Activated CD8-positive, alpha-beta memory T cell treated with anti-CD3 and anti-CD28 coated beads, Interleukin-2, amount 50 U/mL, for 24 hours (primary cell): ENCODE results near the gene NEK6.

Experiments
- DNase-seq: peaks from one replicate; pipeline ENCODE4 v3.0.0-alpha.2; 2020; ENCODE audit errors: extremely low read depth

NEK6 gene

DNA sequence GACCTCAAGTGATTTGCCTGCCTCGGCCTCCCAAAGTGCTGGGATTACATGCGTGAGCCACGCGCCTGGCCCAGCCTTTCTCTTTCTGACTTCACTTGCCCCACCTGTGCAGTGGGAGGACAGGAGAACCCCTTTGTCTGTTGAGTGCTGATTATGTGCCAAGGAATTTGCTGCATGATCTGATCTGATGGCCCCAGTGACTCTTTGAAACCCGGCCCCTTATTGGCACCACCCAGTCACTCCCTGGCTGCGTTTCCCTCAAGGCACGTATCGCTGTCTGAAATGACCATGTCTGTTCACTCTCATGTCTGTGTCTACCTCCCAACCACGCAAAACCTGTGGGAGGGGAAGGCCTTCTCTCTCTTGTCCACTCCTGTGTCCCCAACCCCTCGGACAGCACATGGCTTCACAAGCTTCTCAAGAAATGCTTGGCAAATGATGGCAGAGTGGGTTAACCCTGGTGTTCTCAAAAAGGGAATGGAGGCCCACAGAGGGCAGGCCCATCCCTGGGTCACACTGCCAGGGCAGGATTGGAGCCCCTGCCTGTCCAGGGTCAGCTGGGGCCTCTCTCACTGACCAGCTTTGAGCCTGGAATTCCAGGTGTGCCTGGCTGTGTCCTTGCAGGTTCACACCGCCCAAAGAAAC is 21.9 kb downstream of the NEK6 start:
- no peak for DNase-seq

DNA sequence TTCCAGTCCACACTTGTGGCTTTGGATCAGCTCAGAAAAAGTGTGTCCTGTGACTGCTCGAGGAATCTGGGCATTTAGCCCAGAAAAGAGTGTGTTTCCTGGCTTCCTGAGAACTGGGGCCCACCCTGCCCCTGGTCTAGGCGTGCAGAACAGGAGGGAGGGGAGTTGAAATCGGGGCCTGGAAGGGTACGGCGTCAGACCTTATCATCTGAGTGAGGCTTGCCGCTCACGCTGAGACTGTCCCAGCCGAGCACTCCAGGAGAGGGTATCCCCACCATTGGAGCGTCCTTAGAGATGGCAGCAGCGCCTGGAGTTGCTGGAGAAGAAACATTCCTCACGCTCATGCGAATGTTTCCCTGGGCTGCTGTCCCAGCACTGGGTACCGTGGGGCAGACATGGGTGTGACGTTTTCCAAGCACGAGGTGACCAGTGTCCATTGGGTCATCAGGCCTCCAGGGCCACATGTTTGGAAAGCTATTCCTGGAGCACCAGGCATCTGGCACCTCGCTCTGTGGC is 22.5 kb downstream of the NEK6 start:
- DNase-seq: no peak

DNA sequence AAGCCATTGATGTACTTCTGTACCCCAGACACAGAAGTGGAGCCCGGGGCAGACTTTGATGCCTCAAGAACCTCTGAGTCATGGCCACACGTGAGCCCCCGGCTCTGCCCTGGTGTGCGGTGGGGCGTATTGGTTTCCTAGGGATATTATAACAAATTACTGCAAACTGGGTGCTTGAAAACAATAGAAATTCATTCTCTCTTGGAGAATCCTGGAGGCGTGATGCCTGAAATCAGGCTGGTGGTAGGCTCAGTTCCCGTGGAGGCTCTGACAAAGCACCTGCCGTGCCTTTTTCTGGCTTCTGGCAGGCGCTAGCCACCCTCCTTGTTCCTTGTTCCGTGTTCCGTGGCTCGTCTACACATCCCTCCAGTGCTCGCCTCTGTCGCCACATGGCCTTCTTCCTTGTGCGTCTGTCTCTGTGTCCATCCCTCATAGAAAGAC is 24.2 kb downstream of the NEK6 start:
- DNase-seq: no peak

DNA sequence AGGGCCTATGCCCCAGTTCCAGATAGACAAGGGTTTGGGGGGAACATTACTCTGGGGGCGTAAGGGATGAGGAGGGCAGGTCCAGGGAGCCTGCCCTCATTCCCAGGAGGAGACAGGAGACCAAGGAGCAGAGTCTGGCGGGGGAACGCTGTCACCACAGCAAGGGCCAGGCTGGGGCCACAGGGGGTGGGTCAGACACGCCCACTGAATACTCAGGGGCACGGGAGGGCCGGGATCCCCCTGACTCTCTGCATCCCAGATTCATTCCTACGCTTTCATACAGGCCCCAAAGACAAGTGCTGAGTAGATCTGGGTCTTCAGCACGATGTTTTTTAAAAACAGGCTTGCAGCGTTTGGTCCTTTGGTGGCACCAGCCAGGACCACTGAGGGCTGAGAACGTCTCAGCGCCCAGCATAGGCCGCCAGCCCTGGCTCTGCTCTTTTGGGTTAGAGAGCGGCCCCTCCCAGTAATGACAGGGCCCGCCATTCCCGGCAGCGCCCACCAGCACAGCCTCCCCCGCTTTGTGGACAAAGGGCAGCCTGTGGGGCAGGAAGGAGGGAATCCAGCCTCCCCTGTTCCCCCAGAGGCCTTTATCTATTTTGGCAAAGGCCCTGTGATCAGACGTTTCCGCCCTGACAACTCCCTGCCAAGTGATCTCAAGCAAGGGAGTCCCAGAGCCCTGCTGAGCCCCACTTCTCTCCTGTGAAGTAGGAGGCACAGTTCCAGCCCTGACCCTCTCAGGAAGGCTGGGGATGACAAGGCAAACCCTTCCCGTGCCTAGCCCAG is 24.9 kb downstream of the NEK6 start:
- no peak for DNase-seq

DNA sequence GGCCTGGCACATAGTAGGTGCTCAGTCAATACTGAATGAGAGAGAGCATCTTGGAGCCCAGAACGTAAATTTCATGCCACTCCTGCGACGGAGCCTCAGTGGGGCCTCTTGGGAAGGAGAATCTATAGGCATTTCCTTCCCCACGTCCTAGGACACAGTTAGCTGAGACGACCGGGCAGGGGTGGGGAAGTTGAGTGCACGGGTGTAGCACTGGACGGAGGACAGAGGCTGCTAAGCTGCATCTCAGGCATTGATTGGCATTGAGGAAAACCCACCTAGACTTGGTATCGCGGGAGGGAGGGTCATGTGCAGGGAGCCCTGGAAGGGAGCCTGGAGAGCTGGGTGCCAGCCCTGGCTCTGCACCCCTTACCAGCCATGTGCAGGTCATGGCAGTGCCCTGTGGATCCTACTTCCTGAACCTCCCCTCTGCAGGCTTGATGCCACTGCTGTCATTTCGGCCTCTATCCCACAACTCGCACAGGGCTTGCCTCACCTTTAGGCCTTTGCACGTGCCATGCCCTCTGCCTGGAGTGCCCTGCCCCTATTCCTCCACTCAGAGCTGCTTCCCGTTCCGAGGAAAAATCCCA is 25.6 kb downstream of the NEK6 start:
- DNase-seq: no peak

DNA sequence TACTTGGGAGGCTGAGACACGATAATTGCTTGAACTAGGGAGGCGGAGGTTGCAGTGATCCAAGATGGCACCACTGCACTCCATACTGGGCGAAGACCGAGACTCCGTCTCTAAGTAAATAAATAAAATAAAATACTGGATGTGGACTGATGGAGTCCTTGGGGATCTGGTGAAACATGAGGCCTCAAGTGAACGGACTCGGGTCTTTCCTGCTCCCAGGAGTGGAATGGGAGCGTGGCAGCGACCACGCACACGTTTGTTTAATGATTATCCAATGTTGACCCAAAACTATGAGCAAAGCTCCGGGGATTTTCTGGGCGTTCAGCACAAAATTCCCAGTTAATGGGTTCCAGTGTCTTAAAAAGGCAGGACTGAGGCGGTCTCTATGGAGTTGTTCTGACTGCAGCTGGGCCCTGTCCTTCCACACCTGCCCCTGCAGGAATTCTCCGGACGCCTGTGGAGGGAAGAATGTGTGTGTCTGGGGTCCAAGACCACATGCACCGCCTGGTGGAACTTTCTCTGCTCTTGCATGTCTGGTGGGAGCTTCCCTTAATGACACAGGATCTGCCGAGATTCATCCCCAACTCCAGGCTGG is 26.6 kb downstream of the NEK6 start:
- DNase-seq: no peak

DNA sequence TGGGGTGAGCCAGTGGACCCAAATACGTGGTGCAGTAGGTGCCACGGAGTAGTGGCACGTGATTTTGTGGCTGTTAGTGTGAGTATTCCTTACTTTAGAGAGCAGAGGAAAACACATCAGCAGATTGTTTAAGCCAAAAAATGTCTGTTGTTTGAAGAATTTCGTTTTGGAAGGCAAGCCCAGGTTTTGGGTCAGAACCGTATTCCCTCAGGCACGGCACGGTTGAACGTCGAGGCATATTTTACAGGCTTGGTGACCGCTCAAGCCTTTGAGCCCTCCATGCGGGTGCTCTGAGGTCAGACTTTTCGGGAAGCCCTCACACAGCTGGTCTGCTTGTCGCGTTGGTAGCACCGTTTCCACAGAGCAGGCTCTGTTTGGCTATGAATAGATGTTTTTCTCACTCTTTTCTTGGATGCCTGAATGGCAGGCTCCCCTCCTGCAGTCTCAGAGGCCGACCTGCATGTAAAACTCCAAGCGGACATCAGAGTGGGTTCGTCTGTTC is 27.2 kb downstream of the NEK6 start:
- DNase-seq: no peak

DNA sequence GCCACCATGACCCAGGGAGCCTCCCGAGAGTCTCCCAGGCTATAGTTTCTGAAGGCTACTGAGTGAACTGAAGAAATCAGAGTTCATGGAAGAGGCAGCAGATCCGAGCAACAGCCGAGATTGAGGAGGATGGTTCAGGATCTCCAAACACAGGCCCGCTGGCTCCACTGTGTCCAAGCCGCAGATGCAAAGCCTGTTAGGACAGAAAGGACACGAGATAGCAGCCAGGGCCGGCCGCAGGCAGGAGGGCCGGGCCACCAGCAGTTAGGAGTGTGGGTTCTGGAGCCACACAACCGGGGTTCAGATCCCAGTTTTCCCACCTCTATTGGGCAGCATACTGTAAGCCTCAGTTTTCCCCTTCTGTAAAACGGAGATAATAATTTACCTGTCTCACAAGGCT is 27.7 kb downstream of the NEK6 start:
- DNase-seq: no peak

DNA sequence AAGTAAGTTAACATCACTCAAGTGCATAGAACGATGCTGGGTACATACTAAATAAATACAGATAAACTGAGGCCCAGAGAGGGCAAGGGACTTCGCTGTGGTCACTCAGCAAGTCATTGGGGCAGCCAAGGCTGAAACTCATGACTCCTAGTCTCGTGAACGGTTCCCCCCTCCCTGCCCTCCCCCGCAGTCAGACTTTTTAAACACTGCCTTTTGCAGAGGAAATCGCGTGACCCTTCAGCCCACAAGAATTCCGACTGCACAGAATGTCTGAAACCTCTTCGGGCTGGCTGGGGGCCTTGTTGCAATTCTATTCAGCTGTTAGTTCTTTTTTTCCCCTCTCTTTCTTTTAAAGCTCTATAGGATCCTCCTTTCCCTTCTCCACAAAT is 28.1 kb downstream of the NEK6 start:
- DNase-seq: peak; percentile 23

DNA sequence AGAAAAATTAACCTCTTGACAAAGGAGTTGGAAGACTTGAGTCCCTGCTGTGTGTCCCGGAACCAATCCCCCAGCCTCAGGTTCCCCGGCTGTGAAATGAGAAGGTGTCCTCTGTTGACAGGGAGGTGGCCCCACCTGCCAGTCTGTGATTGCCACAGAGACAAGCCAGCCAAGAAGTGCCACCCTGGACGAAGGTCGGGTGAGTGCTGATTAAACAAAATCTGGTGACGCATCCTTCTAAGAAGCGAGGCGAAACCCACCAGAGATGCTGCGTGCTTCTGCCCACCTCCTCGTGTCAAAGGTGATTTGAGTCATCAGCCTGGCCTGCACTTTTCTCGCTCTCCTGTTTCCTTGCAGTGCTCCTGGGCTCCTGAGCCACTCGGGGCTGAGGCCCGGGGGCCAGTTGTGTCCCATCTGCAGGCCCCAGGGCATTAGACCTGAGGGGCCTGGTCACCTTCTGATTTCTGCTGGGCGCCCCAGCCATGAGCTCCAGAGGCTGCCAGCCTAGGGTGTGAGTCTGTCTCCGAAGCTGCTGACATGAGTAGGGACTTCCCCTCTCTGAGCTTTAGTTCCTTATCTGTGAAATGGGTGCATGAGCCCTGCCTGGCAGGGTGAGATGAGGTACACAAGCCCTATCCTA is 28.7 kb downstream of the NEK6 start:
- DNase-seq: peak; percentile 44

DNA sequence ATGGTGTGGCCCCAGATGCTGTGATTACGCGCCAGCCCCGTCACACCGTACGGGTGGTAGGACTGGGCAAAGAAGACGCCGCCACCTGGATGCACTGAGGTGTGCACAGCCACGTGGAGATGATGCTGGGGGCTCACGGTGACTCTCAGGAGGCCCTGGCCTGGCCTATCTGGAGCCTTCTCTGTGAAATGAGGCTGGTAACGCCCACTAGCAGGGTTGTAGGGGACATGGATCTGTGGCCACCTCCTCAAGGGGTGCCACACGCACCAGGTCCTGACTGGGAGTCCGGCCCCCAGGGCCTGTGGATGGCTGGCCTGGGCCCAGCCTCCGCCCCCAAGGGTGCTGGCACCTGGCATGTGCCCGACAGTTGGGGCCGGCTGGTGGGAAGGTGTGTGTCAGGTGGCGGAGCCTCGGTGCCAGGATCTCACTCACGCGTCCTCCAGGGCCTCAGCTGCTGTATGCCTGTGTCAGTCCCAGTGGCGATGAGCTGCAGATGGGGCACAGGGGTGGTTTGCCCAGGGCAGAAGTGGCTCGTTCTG is 32.4 kb downstream of the NEK6 start:
- DNase-seq: no peak

DNA sequence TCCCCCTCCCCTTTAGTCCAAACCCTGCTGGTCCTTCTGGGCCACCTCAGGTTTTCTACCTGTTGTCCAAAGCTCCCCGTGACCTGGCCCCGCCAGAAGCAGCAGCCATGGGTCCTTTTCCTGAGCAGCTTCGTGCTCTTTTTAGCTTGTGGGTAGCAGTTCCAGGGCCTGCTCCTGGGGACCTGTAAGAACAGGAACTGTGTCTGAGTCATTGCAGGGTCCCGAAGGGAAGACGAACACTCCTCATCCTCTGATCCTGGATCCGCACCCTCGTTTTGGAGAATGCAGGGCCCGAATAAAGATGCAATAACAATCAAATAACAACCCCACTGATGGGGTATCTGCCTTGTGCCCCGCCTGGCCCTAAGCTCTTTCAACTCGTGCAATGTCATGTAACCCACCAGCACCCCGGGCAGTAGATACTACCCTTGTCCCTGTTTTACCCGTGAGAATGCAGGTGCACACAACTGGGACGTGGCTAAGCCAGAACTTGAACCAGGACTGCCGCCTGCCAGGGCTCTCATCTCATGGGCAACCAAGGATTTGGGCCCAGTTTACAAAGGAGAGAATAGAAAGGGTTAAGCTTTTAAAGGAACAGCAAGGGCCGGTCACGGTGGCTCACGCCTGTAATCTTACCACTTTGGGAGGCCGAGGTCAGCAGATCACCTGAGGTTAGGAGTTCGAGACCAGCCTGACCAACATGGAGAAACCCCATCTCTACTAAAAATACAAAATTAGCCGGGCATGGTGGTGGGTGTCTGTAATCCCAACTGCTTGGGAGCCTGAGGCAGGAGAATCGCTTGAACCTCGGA is 33.2 kb downstream of the NEK6 start:
- DNase-seq: no peak

DNA sequence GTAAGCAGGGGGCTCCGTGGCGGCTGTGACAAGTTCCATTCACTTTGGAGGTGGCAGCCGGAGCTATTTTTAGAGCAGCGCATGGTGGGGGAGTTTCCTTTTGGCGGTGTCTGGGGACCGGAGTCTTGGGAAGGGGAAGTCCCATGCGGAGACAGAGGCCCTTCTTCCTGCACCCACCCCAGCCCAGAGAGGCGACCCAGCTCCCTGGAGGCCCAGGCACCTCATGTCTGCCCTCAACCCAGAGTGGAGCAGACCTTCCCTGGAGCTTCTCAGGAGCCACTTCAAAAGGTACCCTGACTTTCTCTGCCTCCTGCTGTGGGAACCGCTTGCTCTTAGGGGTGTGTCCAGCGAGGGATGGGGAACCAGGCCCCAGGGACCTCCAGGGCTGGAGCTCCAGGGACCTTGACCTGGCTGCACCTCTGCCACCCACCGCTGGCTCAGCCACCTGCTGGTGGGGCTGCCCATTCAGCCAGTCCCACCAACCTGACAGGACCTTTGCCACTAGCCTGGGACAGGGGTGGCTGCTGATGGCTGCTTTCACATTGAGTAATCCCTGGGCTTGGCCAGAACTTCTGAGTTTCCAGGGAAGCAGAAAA is 34.1 kb downstream of the NEK6 start:
- DNase-seq: peak; percentile 33

DNA sequence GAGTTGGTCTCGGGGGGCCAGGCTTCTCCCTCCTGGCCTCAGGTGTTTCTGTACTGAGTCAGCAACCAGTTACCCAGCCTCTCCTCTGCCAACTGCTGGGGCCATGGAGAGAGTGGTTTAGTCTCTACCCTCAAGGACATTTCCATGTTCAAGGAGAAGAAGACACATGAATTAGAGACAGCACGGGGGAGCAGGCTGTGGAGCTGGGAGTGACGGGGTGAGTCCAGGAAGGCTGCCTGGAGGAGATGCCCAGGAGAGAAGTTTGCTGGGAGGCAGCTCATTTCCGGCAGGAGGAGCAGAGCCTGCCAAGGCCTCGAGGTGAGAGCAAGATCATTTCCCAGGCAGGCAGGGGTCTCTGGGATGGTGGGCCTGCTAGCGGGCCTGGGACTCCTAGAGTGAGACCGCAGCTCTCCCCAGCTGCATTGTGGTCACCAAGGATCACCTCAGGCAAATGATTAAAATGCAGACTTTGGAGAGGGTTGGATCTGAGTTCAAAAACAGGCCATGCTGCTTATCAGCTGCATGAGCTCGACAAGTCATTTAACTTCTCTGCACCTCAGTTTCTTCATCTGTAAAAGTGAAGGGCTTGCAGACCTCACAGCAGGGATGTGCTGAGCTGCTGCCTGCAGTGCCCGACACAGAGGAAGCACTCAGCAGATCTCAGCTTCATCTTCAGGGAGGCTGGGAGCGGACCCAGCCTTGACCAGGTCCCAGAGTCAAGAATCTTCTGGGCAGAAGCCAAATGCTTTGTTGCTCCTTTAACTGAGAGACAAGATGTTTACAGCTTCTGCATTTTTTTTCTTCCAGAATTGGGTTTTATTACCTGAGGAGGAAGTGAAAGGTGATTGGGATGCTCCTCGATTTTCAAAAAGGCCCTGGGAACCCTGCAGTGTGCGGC is 35.2 kb downstream of the NEK6 start:
- no peak for DNase-seq

DNA sequence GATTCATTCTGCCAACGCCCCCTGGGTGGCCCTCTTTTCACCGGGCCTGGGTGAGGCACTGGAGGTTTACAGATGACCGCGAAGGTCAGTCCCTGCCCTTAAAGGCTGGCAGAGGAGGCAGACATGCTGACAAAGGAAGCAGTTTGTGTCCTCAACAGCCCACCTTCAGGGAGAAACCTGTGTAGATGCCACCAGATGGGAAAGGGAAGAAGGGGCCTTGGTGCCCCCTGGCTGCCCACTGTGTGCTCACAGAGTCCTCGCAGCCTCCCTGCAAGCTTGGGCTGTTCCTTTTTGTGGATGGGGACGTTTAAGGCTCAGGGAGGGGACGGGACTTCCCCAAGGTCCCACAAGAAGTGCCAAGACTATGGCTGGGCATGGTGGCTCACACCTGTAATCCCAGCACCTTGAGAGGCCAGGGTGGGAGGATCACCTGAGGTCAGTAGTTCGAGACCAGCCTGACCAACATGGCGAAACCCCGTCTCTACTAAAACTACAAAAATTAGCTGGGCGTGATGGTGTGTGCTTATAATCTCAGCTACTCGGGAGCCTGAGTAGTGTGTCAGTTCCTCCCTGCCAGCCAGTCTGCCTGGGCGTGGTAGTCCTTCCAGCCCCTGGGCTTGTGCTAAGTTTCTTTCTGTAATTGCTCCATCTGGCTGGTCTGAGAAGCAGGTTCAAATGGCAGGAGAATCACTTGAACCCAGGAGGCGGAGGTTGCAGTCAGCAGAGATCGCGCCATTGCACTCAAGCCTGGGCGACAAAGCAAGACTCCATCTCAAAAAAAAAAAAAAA is 36.2 kb downstream of the NEK6 start:
- no peak for DNase-seq

DNA sequence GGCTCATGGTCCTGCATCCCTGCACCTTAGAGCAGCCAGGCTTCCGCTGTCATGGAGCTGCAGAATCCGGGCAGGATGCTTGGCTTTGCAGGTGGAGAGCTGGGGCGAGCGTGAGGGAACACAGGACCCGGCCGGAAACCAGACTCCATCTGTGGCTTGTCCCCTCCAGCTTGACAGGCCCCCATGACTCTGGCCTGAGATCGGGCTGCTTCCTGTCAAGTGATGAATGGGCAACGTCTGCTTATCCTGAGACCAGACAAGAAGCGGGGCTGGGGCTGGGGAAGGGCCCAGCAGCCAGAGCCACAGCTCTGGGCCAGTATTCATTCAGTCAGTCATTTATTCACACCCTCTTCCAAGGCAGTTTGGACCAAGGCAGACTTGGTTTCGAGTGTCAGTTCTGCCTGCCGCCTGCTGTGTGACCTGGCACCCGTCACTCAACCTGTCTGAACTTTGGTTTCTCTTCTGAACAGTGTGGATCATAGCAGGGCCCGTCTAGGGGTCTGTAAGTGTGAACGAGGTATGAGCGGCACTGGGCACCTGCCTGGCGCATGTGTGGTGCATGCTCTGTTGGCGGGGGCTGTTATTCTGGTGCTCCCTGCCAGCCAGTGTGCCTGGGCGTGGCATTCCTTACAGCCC is 37.5 kb downstream of the NEK6 start:
- no peak for DNase-seq

DNA sequence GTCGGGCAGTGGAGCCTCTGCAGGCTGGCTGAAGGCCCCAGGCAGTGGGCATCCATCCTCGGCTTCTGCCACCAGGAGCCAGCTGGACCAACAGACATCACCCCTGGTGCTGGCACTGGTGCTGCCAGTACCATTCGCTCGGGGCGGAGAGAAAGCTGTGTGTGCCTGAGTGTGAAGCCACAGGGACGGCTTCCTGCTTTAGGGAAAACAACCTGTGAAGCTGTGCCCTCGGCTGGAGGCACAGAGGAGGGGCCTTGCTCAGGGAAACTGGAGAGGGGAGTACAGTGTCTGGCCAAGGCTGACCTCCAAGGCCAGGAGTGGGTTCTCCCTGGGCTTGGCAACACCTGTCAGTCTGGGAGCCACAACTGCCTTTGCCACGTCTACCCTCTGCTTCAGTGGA is 38.3 kb downstream of the NEK6 start:
- DNase-seq: no peak
